HG02884 (cell line): ENCODE measurements around the gene TYW5.

Source experiments
- ATAC-seq: cut with Tn5 transposase; IDR thresholded peaks from one replicate; pipeline ENCODE4 v1.9.1; 2021; ENCODE audit warnings: mild to moderate bottlenecking, moderate library complexity; ENCODE audit not compliant: unreplicated experiment

TYW5 gene

GRCh38 chr2:199975273-199975895 lies 20.1 kb upstream of the TYW5 start:
- ATAC-seq = no peak

DNA sequence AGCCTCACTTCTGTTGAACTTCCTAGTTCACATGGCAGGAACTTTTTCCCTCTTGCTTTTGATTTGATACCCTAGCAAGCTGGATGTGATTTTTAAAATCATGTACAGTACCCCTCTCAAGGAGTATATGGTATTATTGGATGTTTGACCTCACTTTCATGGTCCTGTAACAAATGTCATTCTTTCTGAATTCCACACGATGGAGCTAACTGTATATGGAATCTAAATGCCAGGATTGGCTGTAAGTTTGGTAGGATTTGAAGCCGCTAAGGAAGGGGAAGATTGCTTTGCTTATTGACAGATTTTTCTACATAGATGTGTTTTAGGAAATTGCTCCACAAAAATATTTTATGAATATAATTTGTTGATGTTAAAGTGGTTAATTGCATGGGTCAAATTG lies 18.4 kb upstream of the TYW5 start:
- ATAC-seq = no peak

DNA sequence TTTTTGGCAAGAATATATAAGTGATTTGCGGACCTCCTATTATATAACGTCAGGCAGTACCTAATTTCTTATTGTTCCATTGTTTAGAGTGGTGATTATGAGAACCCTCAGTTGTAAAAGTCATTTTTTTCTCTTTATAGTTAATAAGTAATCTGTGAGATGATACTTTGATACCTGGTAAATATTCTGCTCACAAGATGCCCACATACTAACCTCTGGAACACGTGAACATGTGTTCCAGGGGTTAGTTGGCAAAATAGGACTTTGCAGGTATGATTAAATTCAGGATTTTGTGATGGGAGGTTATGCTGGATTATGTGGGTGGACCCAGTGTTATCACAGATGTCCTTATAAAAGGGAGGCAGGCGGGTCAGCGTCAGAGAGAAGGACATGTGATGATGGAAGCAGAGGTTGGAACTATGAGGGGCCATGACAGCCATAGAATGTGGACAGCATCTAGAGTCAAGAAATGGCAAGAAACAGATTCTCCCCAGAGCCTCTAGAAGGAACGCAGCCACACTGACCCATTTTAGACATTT lies 16.9 kb upstream of the TYW5 start:
- ATAC-seq = no peak

GRCh38 chr2:199968126-199968525 lies 12.8 kb upstream of the TYW5 start:
- ATAC-seq = no peak

- ATAC-seq = no peak
Measured at GRCh38 chr2:199966976-199967375, 11.7 kb upstream of the TYW5 start.

GRCh38 chr2:199966405-199966804 lies 11.1 kb upstream of the TYW5 start:
- ATAC-seq = no peak

GRCh38 chr2:199962203-199962602 lies 6.9 kb upstream of the TYW5 start:
- peak; percentile 79 for ATAC-seq

DNA sequence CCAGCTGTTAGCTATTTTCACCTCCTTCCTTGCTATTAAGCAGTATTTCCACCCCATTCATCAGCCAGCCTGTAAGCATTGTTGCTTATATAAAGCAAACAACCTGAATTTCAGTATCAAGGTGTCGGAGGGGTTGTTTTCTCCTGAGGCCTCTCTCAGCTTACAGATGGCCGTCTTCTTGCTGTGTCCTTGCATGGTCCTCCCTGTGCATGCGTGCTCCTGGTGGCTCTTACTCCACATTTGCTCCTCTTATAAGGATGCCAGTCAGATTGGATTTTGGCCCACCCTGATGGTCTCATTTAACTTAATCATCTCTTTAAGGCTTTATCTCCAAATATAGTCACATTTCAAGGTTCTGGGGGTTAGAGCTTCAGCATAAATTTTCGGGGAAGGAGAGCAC lies 2.7 kb upstream of the TYW5 start:
- ATAC-seq = no peak

- ATAC-seq = peak; percentile 1
Measured at GRCh38 chr2:199956062-199956380, 730 bp upstream of the TYW5 start.

- ATAC-seq = peak; percentile 43
Measured at GRCh38 chr2:199955007-199955338, 318 bp downstream of the TYW5 start.

- no peak for ATAC-seq
Measured at GRCh38 chr2:199951023-199951422, 4.3 kb downstream of the TYW5 start.

DNA sequence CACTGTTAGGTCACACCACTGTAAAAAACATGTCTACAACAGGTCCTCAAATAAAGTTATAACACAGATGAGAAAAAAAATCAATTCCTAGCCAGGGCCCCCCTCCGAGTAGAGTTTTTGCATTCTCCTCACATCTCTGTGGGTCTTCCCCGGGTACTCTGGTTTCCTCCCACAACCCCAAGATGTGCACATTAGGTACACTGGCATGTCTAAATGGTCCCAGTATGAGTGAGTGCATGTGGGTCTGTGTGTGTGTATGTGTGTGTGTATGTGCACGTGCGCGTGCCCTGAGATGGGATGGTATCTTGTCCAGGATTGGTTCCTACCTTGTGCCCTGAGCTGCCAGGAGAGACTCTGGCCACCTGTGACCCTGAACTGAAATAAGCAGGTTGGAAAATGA lies 4.9 kb downstream of the TYW5 start:
- no peak for ATAC-seq

DNA sequence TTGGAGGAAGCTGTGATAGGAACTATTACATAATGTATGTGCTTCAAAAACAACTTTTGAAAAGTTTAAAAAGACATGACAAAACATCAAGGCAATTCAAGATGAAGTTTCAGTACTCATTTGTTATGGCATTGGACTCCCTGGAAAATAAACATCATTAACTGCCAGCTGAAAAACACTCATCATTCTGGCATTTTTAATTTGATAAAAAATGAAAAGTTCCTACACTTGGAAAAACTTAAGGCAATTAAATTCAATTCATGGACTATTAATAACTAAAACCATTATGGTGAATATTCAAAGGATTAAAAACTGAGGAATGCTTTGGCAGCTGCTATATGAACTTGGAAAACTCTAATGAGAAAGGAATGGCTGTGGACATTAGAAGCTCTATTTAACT lies 8.5 kb downstream of the TYW5 start:
- no peak for ATAC-seq

- ATAC-seq = no peak
Measured at GRCh38 chr2:199946196-199946595, 9.1 kb downstream of the TYW5 start.

GRCh38 chr2:199943373-199943772 lies 11.9 kb downstream of the TYW5 start:
- no peak for ATAC-seq

GRCh38 chr2:199940373-199940772 lies 14.9 kb downstream of the TYW5 start:
- no peak for ATAC-seq

DNA sequence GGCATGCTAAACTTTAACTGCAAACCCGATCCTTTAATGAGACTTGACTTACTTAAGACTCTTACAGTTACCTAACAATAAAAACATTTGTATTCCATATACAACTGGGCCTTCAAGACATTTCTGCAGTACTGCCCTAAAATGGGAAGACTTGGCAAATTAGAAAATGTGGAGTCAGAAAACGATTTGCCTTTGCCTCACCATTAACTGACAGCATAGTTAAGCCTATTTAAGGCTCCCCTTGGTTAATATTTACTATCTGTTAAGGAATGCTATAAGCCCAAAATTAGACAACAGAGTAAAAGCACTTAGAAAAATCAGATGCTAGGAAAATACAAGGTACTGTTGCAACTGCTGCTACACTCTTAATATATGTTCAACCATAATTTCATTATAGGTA lies 18.7 kb downstream of the TYW5 start:
- no peak for ATAC-seq

DNA sequence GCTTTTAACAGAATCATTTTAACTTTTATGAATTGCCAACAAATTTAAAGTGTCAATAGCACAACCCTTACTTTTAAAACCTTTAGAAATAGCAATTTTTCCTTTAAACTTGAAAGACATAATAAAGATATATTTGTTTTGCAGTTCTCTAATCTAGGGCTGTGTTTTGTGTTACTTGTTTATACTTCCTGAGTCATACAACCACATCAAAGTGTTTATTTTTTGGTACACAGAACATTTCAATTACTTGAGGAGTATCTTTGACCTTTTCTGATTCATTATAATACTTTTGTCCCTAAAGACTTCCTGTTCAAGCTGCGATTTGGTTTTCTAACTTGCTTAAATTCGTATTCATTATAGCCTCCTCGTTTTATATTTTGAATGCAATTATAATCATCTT lies 21.8 kb downstream of the TYW5 start:
- ATAC-seq = no peak

- no peak for ATAC-seq
Measured at GRCh38 chr2:199932312-199932855, 22.9 kb downstream of the TYW5 start.

GRCh38 chr2:199929262-199929661 lies 26.0 kb downstream of the TYW5 start:
- ATAC-seq = no peak

- ATAC-seq = no peak
Measured at GRCh38 chr2:199928626-199929025, 26.7 kb downstream of the TYW5 start.

- ATAC-seq = no peak
Measured at GRCh38 chr2:199928226-199928625, 27.1 kb downstream of the TYW5 start.

- no peak for ATAC-seq
Measured at GRCh38 chr2:199926806-199927205, 28.5 kb downstream of the TYW5 start.
